ENCODE measurements around the gene TMCO4. TPM values are rescaled to one million over a fixed set of nuclear protein-coding genes. Genes with fewer than 3 reads are reported as not detected.

The TMCO4 gene
- total RNA-seq, 1 experiment from 2014 or later, result 4.3 TPM

GRCh38 chr1:19744335-19744743 is 55.4 kb downstream of the TMCO4 start:
- no peak overlapping the region for H3K4me3 ChIP-seq (ENCODE audit: low read depth, low read length, poor library complexity, severe bottlenecking)
- intact Hi-C loops (cut with micrococcal nuclease; ENCODE audit: unreplicated experiment), result no loop called here
- BruUV-seq (replicated peaks), result no TSS peak
- no peaks in the 10 kb centered on the region for H3K36me3 ChIP-seq (ENCODE audit: insufficient read depth, low read length, poor library complexity, severe bottlenecking)
- ChIA-PET CTCF (no interaction called here), POLR2A (ENCODE audit: low non-redundant PET) (no interaction called here)
- H3K4me1 ChIP-seq (ENCODE audit: insufficient read depth, low read length, poor library complexity, severe bottlenecking), result no peaks in the 10 kb centered on the region
- H3K27ac ChIP-seq (ENCODE audit: low read depth, low read length, poor library complexity, severe bottlenecking), result no peak overlapping the region
- no peaks in the 10 kb centered on the region for H3K9me3 ChIP-seq (ENCODE audit: low read depth, low read length, poor library complexity, severe bottlenecking)
- no peaks in the 10 kb centered on the region for H3K27me3 ChIP-seq (replicated peaks; ENCODE audit: insufficient read depth, low read depth, low read length, poor library complexity)
- DNase-seq (ENCODE audit: low spot score), result no peak
- TF ChIP-seq CTCF (conservative IDR thresholded peaks at IDR 0.05; ENCODE audit: low read depth, low read length) (no peak), EZH2 (IDR thresholded peaks at IDR 0.05; ENCODE audit: borderline replicate concordance, low read depth, low read length, poor library complexity, severe bottlenecking) (no peak)

- BruUV-seq (replicated peaks), result no TSS peak
- Histone ChIP-seq H3K9me3 (ENCODE audit: low read depth, low read length, poor library complexity, severe bottlenecking) (no peaks in the 10 kb centered on the region), H3K36me3 (ENCODE audit: insufficient read depth, low read length, poor library complexity, severe bottlenecking) (no peaks in the 10 kb centered on the region), H3K4me3 (ENCODE audit: low read depth, low read length, poor library complexity, severe bottlenecking) (no peak overlapping the region), H3K27ac (ENCODE audit: low read depth, low read length, poor library complexity, severe bottlenecking) (no peak overlapping the region), H3K27me3 (replicated peaks; ENCODE audit: insufficient read depth, low read depth, low read length, poor library complexity) (no peaks in the 10 kb centered on the region), H3K4me1 (ENCODE audit: insufficient read depth, low read length, poor library complexity, severe bottlenecking) (no peaks in the 10 kb centered on the region)
- POLR2A ChIA-PET (ENCODE audit: low non-redundant PET), result no interaction called here
- no peak for DNase-seq (ENCODE audit: low spot score)
- TF ChIP-seq CTCF (conservative IDR thresholded peaks at IDR 0.05; ENCODE audit: low read depth, low read length) (no peak), EZH2 (IDR thresholded peaks at IDR 0.05; ENCODE audit: borderline replicate concordance, low read depth, low read length, poor library complexity, severe bottlenecking) (no peak)
- CTCF ChIA-PET, result no interaction called here
- intact Hi-C loops (cut with micrococcal nuclease; ENCODE audit: unreplicated experiment), result no loop called here
These were observed 55.9 kb downstream of the TMCO4 start for GRCh38 chr1:19743793-19744192.

DNA sequence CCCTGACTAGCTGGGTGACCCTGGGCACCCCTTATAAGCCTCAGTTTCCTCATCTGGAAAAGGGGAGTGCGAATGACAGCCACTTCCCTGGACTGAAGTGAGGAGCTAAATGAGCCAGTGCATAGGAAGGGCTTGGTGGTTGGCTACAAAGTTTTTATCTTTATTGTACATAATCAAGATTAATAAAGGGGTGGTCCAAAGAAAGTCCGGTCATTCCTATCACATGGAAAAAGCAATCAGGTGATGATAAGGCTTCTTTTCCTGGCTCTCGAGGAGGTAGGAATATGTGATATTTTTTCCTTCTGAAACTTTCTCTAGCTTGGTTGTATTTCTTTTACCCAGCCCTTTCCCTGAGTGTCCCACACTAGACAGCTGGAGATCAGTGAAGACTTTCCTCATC is 56.5 kb downstream of the TMCO4 start:
- no peaks in the 10 kb centered on the region for H3K27me3 ChIP-seq (replicated peaks; ENCODE audit: insufficient read depth, low read depth, low read length, poor library complexity)
- H3K9me3 ChIP-seq (ENCODE audit: low read depth, low read length, poor library complexity, severe bottlenecking), result no peaks in the 10 kb centered on the region
- no peak overlapping the region for H3K27ac ChIP-seq (ENCODE audit: low read depth, low read length, poor library complexity, severe bottlenecking)
- no peak overlapping the region for H3K4me3 ChIP-seq (ENCODE audit: low read depth, low read length, poor library complexity, severe bottlenecking)
- intact Hi-C loops (cut with micrococcal nuclease; ENCODE audit: unreplicated experiment), result no loop called here
- TF ChIP-seq CTCF (conservative IDR thresholded peaks at IDR 0.05; ENCODE audit: low read depth, low read length) (no peak), EZH2 (IDR thresholded peaks at IDR 0.05; ENCODE audit: borderline replicate concordance, low read depth, low read length, poor library complexity, severe bottlenecking) (no peak)
- no TSS peak for BruUV-seq (replicated peaks)
- no peak for DNase-seq (ENCODE audit: low spot score)
- H3K36me3 ChIP-seq (ENCODE audit: insufficient read depth, low read length, poor library complexity, severe bottlenecking), result no peaks in the 10 kb centered on the region
- no peaks in the 10 kb centered on the region for H3K4me1 ChIP-seq (ENCODE audit: insufficient read depth, low read length, poor library complexity, severe bottlenecking)
- CTCF ChIA-PET, result no interaction called here
- POLR2A ChIA-PET (ENCODE audit: low non-redundant PET), result no interaction called here

Data from A673 (cell line).